ENCODE results near the gene HNRNPLL. TPM values are rescaled to one million over a fixed set of nuclear protein-coding genes. Genes with fewer than 3 reads are reported as not detected.

HNRNPLL gene
- polyA plus RNA-seq, 1 of the 3 experiments (the other 2 are of a cell fraction): 24.4 TPM

GRCh38 chr2:38521835-38522234 is 80.9 kb downstream of the HNRNPLL start:
- Histone ChIP-seq H3K36me3 (replicated peaks in 1 of 2; ENCODE audit: control insufficient read depth in 1 of 2, insufficient read depth in 2 of 2, low read length in 1 of 2) (no peaks in the 10 kb centered on the region), H3K9ac (no peak overlapping the region), H3K79me2 (ENCODE audit: insufficient read depth) (no peaks in the 10 kb centered on the region), H4K20me1 (ENCODE audit: insufficient read depth) (no peaks in the 10 kb centered on the region), H3K27ac (ENCODE audit: low read depth in 2 of 2, low read length in 1 of 2) (no peak overlapping the region), H3K4me1 (ENCODE audit: control insufficient read depth in 1 of 2, insufficient read depth in 2 of 2, low read depth in 1 of 2, low read length in 1 of 2) (peaks cover 0 to 2% of the 10 kb centered on the region in 2 experiments; a peak in 1 of 4 replicates), H3K9me2 (no peaks in the 10 kb centered on the region), H3K9me3 (no peaks in the 10 kb centered on the region), H3K4me2 (no peak overlapping the region), H3F3A (replicated peaks; ENCODE audit: insufficient read depth) (no peaks in the 10 kb centered on the region), H3K27me3 (ENCODE audit: insufficient read depth) (no peaks in the 10 kb centered on the region), H2AFZ (ENCODE audit: low read depth) (no peak overlapping the region), H3K4me3 (ENCODE audit: low read depth in 2 of 2, low read length in 1 of 2) (no peak overlapping the region)
- ChIA-PET CTCF (interaction anchor here (0.6 to 6.7 kb wide), 3 partner anchors 12 to 165 kb away, joined by 3 to 59 read pairs (median 3); no protein-coding TSS in a partner anchor), POLR2A (no interaction called here)
- DNase-seq: no peak
- no peak for TF ChIP-seq USF1 (IDR thresholded peaks at IDR 0.05; ENCODE audit: borderline replicate concordance, low read depth)
- TF ChIP-seq NRF1 (IDR thresholded peaks at IDR 0.05; ENCODE audit: low read depth, low read length): no peak
- TF ChIP-seq RCOR1 (IDR thresholded peaks at IDR 0.05; ENCODE audit: low read length): no peak
- WGBS (ENCODE audit: low lambda C conversion rate): 67% methylated on average over 4 of the region's 4 CpGs

GRCh38 chr2:38517284-38517683 is 85.4 kb downstream of the HNRNPLL start:
- H3K9ac ChIP-seq: no peak overlapping the region
- peak overlapping the region; percentile 4; the same call in 1 of the 2 replicates for H2AFZ ChIP-seq (ENCODE audit: low read depth)
- ChIA-PET CTCF (interaction anchor here (2.2 kb wide), 1 partner anchor 9 kb away, joined by 8 read pairs; no protein-coding TSS in a partner anchor), POLR2A (interaction anchor here (1.0 kb wide), 1 partner anchor 10 kb away, joined by 4 read pairs; no protein-coding TSS in a partner anchor)
- TF ChIP-seq MXI1 (IDR thresholded peaks at IDR 0.05; ENCODE audit: low read depth, low read length) (no peak), TEAD4 (IDR thresholded peaks at IDR 0.05; ENCODE audit: borderline replicate concordance, insufficient read depth) (no peak), RXRA (IDR thresholded peaks at IDR 0.05; ENCODE audit: borderline replicate concordance, low read depth) (no peak), NRF1 (IDR thresholded peaks at IDR 0.05; ENCODE audit: low read depth, low read length) (no peak), PBX3 (IDR thresholded peaks at IDR 0.05) (peak; percentile 6; the same call in 1 of the 2 replicates)
- no peak overlapping the region for H3K27ac ChIP-seq (ENCODE audit: low read depth in 2 of 2, low read length in 1 of 2)
- 44% methylated on average over 6 of the region's 6 CpGs for WGBS (ENCODE audit: low lambda C conversion rate)
- H3K4me1 ChIP-seq (ENCODE audit: control insufficient read depth in 1 of 2, insufficient read depth in 2 of 2, low read depth in 1 of 2, low read length in 1 of 2): peaks cover 0 to 2% of the 10 kb centered on the region in 2 experiments; a peak in 1 of 4 replicates
- H3K79me2 ChIP-seq (ENCODE audit: insufficient read depth): no peaks in the 10 kb centered on the region
- H3K9me2 ChIP-seq: no peaks in the 10 kb centered on the region
- H3K9me3 ChIP-seq: no peaks in the 10 kb centered on the region
- H3K4me3 ChIP-seq (ENCODE audit: low read depth in 2 of 2, low read length in 1 of 2): no peak overlapping the region
- H3K27me3 ChIP-seq (ENCODE audit: insufficient read depth): no peaks in the 10 kb centered on the region
- DNase-seq: no peak
- peaks cover 6% of the 10 kb centered on the region for H3F3A ChIP-seq (replicated peaks; ENCODE audit: insufficient read depth)
- no peaks in the 10 kb centered on the region for H3K36me3 ChIP-seq (replicated peaks in 1 of 2; ENCODE audit: control insufficient read depth in 1 of 2, insufficient read depth in 2 of 2, low read length in 1 of 2)
- no peaks in the 10 kb centered on the region for H4K20me1 ChIP-seq (ENCODE audit: insufficient read depth)
- no peak overlapping the region for H3K4me2 ChIP-seq

- Histone ChIP-seq H3K4me1 (ENCODE audit: control insufficient read depth in 1 of 2, insufficient read depth in 2 of 2, low read depth in 1 of 2, low read length in 1 of 2) (peaks cover 0 to 2% of the 10 kb centered on the region in 2 experiments; a peak in 1 of 4 replicates), H3K27me3 (ENCODE audit: insufficient read depth) (no peaks in the 10 kb centered on the region), H3K79me2 (ENCODE audit: insufficient read depth) (no peaks in the 10 kb centered on the region), H3K36me3 (replicated peaks in 1 of 2; ENCODE audit: control insufficient read depth in 1 of 2, insufficient read depth in 2 of 2, low read length in 1 of 2) (no peaks in the 10 kb centered on the region), H3K9me3 (no peaks in the 10 kb centered on the region), H4K20me1 (ENCODE audit: insufficient read depth) (no peaks in the 10 kb centered on the region), H3K9me2 (no peaks in the 10 kb centered on the region), H3K4me2 (no peak overlapping the region), H2AFZ (ENCODE audit: low read depth) (no peak overlapping the region), H3K9ac (no peak overlapping the region), H3F3A (replicated peaks; ENCODE audit: insufficient read depth) (peaks cover 6% of the 10 kb centered on the region), H3K4me3 (ENCODE audit: low read depth in 2 of 2, low read length in 1 of 2) (no peak overlapping the region), H3K27ac (ENCODE audit: low read depth in 2 of 2, low read length in 1 of 2) (no peak overlapping the region)
- POLR2A ChIA-PET: no interaction called here
- DNase-seq: no peak
- WGBS (ENCODE audit: low lambda C conversion rate): 73% methylated on average over 6 of the region's 6 CpGs
- CTCF ChIA-PET: interaction anchor here (1.1 to 2.2 kb wide), 3 partner anchors 8 to 141 kb away, joined by 3 to 8 read pairs (median 5); no protein-coding TSS in a partner anchor
- no peak for TF ChIP-seq MXI1 (IDR thresholded peaks at IDR 0.05; ENCODE audit: low read depth, low read length)
- no peak for TF ChIP-seq YY1 (IDR thresholded peaks at IDR 0.05; ENCODE audit: low read depth)
- TF ChIP-seq FOXM1 (IDR thresholded peaks at IDR 0.05; ENCODE audit: low read depth): no peak
- TF ChIP-seq FOXJ3 (CRISPR knock-in tag; IDR thresholded peaks at IDR 0.05): no peak
- no peak for TF ChIP-seq CTCF (IDR thresholded peaks at IDR 0.05)
- TF ChIP-seq FOSL2 (IDR thresholded peaks at IDR 0.05; ENCODE audit: borderline replicate concordance, low read depth): no peak
- no peak for TF ChIP-seq NRF1 (IDR thresholded peaks at IDR 0.05; ENCODE audit: low read depth, low read length)
- no peak for TF ChIP-seq RCOR1 (IDR thresholded peaks at IDR 0.05; ENCODE audit: low read length)
- no peak for TF ChIP-seq EZH2phosphoT487 (IDR thresholded peaks at IDR 0.05; ENCODE audit: borderline replicate concordance, low read depth)
- no peak for TF ChIP-seq TAF1 (IDR thresholded peaks at IDR 0.05; ENCODE audit: borderline replicate concordance, low read depth, low read length)
- no peak for TF ChIP-seq NFIC (IDR thresholded peaks at IDR 0.05; ENCODE audit: borderline replicate concordance)
- TF ChIP-seq RFX5 (IDR thresholded peaks at IDR 0.05; ENCODE audit: low read length): no peak
- no peak for TF ChIP-seq RXRA (IDR thresholded peaks at IDR 0.05; ENCODE audit: borderline replicate concordance, low read depth)
- TF ChIP-seq SIN3A (IDR thresholded peaks at IDR 0.05; ENCODE audit: borderline replicate concordance, low read depth, low read length): no peak
- TF ChIP-seq TEAD4 (IDR thresholded peaks at IDR 0.05; ENCODE audit: borderline replicate concordance, insufficient read depth): no peak
Measured at GRCh38 chr2:38516526-38516925, 86.2 kb downstream of the HNRNPLL start.

Data from SK-N-SH (cell line).